HPDE6-E6E7 (cell line): ENCODE results near the gene CD300A.

Experiments
- DNase-seq: peaks from one replicate; pipeline ENCODE4 v3.0.0; 2011; ENCODE audit warnings: missing footprints; ENCODE audit errors: extremely low spot score

The CD300A gene

DNA sequence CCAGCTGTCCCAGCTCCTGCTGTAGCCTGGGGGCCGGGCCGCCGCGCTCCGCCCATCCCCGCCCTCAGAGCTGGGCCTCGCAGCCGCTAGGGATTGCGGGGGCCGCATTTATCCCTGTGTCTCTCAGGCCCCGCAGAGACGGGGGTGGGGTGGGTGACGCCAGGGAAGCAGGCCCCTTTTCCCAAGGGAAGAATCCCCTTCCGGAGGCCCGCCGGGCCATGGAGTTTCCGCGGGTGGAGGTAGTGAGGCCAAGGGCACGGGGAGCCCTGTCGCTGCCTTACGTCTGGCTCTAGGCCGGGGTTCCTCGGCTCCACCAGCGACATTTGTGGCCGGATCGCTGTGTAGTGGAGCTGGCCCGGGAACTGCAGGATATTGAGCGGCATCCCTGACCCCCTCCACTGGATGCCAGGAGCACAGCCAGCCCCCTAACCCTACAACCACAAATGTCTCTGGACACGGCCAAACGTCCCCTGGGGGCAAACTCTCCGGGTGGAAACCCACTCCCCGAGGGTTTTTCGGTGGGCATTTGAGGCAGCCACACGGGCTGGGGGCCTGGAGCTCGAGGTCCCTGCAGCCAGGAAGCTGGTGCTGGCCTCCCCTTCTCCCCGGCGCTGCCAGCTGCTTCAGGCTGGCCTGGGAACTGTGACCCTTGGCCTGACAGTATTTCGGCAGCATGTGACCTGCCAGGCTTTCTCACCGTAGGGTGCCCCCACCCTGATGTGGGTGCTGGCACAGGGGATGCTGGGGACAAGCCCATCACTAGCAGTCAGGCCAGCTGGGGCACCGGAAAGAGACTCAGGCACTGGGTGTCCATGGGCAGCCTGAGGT is 12.0 kb upstream of the CD300A start:
- no peak for DNase-seq

DNA sequence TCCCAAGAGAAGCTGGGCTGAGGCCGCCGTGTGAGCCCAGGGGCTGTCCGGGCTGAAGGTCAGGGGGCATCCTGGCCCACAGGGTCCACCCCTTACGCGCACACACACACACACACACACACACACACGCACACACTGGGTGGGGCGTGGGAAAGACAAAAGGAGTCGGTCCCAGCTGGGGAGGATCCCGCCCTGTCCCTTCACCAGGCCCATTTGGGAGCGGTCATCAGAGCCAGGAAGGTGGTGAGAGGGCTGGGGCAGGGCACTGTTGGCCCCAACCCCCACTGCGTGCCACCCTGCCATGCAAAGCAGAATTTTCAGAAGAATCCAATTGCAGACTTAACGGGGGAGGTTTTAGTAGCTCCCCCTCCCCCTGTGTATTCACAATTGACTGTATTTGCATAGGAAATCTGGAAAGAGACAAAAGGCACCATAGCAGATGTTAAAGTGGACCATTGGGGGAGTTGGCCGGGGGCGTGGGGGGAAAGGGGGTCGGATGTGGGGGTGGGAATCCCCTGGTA is 11.3 kb upstream of the CD300A start:
- no peak for DNase-seq

DNA sequence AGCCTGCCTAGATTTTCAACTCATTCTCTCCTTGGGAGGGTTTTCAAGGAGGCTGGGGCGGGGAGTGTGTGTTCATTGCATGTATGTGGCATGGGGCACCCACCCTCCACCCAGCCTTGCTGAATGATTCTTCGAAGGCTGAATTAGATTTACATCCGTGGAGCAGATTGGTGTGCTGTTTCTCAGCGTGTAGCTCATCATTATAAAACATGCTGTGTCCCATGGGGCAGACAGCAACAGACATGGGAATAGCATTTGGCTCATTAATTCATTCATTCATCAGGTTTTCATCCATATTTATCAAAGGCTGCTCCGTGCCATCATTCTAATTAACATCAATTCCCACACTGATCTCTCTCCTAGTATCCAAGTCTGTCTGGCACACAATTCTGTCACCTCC is 10.6 kb upstream of the CD300A start:
- no peak for DNase-seq

DNA sequence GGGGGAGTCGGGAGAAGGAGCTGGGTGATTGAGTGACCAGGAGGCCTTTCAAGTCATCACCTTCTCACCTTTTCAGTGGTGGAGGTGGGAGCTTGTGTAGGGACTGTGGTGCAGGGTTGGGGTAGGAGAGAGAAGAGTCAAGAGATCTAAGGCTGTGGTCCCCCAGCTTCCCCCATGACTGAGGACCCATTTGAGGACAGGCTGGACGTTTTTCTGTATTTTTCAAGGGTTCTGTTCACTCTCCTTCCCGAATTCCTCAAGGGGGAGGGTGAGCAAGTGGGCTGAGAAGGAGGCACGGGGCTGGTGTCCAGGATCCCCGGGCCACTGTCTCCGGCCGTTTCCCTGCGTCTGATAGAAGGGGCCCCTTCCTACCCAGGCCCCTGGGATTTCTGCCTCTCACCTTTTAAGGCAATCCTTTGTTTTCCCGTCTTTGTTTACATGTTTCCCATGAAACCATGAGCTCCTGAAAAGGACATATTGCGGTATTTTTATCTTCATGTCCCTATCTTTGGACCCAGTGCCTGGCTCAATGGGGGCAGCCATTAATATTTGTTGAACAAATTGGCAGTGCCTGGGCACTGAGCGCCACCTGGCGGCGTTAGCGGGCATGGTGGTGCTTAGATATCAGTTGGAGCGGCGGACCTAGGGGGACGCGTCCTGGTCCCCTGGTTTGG is 9.2 kb upstream of the CD300A start:
- peak; percentile 43 for DNase-seq

DNA sequence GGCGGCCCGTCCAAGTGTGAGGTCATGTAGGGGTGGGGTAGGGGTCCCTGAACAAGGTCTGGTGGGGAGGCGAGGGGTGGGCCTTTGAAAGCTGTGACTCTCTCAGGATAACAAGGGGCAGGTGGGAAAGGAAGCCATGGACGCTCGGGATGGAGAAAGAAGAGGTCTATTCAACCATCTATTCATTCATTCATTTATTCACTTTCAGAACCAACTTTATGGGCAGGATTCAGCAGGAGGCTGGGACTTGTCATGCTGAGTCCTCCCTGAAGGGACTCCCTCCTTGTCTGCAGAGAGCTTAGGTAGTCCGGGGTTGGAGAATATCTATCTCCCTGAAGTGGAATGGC is 8.6 kb upstream of the CD300A start:
- no peak for DNase-seq

DNA sequence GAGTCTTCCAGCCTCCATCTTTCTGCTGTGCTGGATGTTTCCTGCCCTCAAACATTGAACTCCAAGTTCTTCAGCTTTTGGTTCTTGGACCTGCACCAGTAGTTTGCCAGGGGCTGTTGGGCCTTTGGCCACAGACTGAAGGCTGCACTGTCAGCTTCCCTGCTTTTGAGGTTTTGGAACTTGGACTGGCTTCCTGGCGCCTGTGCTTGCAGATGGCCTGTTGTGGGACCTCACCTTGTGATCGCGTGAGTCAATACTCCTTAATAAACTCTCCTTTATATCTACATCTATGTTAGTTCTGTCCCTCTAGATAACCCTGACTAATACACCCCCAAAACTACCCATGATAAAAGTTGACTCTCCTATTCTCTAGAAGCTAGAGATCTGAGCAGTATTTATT is 7.6 kb upstream of the CD300A start:
- DNase-seq = no peak

DNA sequence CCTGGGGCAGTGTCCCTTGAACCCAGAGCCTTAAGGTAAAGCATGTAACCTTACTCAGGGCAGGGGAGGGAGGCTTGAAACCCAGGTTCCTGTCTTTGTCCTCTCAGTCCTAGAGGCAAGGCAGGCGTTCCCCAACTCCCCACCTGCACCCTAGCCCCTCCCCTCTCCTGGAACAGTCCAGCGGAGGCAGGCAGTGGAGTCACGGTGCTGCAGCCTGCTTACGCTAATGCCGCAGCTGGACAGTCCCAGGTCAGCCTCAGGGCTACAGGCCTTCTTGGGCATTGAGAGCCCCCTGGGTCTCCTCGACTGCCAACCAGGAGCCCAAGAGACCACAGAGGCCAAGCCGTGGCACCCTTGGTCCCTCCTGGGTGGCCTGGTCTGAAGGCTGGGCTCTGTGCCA is 6.8 kb upstream of the CD300A start:
- no peak for DNase-seq

DNA sequence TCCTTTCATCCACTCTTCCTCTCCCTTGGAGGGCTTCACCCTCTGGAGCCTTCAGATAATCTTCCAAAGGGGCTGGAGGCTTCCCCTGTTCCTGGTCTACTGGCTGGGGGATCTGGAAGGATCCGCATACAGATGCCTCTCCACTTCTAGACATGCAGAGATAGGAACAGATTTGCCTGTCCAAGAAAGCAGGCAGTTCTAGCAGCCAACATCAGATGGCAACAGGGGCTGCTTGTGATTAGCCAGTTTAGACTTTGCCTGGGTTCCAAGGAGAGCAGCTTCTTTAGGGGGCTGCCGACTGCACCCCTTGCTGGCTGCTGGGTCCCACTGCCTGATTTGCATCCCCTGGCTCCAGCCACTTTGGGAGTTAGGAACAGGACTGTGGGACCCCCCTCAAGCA is 6.2 kb upstream of the CD300A start:
- no peak for DNase-seq

DNA sequence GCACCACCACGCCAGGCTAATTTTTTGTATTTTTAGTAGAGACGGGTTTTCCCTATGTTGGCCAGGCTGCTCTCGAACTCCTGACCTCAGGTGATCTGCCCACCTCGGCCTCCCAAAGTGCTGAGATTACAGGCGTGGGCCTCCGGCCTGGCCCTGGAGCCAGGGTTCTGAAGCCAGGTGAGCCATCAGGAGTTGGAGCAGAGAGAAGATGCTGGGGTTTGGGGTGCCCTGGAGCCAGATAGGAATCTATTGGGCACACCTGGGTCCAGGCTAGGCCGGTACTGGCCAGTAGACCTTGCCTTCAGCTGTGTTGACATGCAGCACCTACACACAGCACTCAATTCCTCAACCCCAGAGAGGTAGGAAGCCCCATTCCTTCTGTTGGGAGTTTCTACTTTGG is 5.4 kb upstream of the CD300A start:
- DNase-seq = no peak

DNA sequence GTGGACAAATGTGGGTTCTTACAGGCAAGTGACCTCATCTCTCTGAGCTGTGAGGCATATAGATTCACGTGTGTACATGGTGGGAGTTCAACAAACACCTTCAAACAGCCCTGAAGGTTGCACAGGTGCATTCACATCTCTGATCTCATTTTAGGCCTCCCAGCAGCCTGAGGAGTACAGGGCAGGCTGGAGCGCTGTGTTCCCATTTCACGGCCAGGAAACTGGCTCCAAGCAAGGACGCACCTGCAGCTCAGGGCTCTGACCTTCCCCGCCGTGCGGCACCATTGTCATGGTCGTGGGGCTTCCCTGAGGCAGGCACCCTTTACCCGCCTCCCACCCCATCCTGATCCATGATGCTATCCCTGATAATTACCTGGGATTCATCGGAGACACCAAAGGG is 4.8 kb upstream of the CD300A start:
- no peak for DNase-seq

DNA sequence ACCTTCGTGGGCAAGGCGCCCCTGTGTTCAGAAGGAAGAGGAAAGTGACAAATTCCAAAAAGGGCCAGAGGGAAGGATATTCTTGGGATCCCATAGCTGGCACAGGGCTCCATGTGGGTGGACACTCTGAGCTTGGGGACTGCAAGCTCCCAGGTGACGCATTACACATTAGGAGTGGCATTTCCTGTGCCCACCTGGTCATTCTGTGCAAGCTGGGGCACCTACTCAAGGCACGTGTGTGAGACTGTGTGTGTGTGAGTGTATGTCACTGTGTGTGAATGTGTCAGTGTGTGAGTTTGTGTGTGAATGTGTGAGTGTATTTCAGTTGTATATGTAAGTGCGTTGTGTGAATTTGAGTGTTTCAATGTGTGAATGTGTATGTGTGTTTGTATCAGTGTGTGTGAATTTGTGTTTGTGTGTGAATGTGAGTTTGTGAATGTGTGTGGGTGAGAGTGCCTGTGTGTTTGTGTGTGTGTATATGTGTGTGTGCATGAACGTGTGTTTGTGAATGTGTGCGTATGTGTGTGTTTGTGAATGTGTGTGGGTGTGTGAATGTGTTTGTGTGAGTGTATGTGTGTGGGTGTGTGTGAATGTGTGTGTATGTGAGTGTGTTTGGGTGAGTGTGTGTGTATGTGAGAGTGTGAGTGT is 1.6 kb upstream of the CD300A start:
- no peak for DNase-seq

DNA sequence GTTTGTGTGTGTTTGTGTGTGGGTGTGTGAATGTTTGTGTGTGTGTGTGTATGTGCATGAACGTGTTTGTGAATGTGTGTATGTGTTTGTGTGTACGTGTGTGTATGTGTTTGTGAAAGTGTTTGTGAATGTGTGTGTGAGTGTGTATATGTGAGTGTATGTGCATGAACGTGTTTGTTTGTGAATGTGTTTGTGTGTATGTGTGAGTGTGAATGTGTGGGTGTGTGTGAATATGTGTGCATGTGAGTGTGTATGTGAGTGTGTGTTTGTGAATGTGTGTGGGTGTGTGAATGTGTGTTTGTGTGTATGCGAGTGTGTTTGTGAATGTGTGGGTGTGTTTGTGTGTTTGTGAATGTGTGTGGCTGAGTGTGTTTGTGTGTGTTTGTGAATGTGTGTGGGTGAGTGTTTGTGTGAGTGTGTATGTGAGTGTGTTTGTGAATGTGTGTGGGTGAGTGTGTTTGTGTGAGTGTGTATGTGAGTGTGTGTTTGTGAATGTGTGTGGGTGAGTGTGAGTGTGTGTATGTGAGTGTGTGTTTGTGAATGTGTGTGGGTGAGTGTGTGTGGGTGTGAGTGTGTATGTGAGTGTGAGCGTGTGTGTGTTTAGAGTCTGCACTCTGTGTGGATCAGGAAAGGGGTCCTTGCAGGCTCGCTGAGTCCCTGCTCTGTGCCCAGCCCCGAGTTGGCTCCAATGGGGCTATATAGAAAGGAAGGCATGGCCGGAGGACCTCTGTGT is 890 bp upstream of the CD300A start:
- no peak for DNase-seq

DNA sequence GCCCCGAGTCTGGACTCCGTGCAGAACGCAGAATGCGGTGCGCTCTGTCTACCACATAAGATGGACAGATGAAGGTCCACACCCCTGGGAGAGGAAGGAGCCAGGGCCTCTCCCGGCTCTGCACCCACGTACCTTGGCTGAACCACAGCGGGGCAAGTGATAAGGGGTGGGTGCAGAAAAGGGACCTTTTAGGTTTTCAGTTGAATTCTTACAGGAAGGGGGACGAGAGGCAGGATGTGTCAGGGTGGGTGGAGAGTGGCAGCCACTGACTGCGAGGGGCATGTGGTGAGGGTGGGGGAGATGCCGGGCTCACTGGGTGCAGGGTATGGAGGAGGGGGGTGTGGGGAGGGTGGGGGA is 372 bp downstream of the CD300A start:
- no peak for DNase-seq

DNA sequence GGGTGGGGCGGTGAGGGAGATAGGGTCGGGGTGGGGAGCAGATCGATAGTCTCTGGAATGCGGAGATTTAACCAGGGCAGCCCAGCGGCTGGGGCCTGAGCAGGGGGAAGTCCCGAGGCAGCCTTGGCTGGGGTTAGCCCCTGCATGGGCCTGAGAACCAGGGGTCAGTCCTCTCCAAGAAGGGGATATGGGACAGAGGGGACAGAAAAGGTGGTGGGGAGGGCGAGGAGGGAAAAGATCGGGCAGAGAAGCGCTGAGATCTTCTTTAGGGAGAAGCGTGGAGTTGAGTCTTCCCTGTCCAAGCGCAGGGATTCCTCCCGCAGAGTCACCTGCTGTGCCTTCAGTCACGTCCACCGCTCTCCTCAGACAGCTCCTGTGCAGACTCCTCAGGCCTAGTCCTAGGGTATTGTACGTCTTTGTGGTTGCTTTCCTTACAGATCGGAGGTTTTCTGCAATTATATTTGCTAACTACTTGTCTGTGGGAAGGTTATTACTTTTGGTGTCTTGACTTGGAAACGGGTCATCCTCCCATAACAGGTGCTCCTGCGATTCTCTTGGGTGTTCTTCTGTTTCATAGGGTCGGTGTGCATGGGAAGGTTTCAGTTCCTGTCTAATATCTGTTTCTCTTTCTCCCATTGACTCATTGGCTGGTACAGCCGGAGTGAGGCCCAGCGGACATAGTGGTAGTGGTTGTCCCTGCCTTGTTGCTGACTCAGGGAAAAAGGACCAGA is 952 bp downstream of the CD300A start:
- DNase-seq = no peak

DNA sequence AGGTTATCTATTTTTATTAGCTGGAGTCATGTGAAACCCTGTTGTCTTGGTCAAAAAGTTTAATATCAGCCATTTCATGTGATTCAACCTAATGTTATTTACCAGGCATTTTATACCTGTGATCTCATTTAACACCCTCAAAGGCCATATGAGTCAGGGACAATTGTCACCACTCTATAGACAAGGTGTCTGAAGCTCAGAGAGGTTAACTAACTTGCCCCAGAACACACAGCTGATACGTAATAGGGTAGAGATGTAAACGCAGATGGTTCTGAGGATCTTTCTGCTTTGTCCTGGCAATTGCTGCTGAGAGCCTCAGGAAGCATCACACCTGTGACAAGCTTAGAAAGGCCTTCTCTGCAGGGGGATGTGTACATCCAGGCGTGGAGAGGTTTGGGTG is 4.9 kb downstream of the CD300A start:
- DNase-seq = no peak

DNA sequence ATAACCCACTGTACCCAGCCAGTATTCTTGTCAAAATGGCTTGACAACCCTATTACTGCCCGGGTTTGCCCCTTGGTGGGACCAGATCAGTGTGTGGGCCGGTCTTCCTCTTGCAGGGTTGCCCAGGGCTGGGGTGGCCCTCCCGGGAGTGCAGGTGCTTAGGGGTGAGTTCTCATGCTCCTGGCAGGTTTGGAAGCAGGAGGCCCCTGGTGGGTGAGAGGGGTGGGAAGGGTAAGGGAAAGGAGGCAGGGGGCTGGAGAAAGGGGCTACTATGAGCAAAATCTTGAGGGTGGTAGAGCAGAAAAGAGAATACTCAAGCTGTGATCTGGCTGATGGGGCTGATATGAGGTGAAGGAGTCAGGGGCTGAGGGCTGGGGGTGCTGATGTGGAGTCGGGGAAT is 6.5 kb downstream of the CD300A start:
- no peak for DNase-seq

DNA sequence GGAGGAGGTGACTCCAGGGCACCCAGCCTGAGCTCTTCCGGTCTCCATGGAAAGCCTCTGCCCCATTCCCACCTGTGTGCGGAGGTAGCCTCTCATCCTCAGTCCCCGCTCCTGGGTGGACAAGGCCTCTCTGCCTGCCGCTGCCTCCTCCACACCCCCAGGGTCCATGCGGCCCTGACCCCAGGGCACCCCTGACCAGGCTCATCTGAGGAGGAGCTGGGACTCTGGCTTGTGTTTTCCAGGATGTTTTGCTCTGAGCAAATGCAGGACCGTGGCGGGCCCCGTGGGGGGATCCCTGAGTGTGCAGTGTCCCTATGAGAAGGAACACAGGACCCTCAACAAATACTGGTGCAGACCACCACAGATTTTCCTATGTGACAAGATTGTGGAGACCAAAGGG is 6.9 kb downstream of the CD300A start:
- no peak for DNase-seq

DNA sequence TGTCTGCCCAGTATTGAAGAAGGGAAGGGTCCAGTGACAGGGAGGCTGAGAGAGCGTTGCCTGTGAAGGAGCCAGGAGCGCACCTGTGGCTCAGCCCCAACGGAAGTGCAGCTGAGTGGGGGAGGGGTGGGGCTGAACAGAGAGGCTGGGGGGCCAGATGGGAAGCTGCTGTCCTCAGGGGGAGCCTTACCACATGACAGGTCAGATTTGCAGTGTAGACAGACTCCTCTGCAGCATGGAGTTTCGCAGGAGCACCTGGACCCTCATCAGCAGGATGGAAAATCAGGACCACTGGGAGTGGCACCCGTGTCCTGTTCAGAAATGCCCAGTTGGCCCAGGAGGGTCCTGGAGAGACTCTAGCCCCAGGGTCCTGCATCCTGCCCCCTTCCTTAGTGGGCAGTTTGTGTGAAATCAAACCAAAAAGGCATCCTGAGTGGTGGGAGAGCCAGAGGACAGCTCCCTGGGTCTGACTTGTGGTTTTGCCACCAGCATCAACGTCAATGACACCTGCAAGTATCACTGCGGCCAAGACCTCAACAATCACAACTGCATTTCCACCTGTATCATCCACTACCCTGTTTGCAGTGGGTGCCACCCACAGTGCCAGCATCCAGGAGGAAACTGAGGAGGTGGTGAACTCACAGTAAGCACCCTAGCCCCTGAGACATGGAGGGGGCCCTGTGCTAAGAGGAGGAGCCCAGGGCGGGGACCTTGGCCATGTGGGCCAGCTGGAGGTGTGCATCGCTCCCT is 7.8 kb downstream of the CD300A start:
- DNase-seq = no peak

DNA sequence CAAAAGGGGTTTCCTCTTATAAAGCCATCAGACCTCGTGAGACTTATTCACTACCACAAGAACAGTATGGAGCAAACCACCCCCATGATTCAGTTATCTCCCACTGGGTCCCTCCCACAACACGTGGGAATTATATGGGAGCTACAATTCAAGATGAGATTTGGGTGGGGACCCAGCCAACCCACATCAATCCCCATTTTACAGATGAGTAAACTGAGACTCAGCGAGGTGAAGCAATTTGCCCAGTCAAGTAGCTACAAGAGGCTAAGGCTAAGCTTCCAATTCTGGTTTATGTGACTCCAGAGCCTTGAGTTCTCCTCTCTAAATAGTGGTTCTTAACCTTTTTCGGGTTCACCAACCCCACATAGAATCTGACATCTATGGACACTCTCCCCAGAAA is 8.8 kb downstream of the CD300A start:
- DNase-seq = no peak

DNA sequence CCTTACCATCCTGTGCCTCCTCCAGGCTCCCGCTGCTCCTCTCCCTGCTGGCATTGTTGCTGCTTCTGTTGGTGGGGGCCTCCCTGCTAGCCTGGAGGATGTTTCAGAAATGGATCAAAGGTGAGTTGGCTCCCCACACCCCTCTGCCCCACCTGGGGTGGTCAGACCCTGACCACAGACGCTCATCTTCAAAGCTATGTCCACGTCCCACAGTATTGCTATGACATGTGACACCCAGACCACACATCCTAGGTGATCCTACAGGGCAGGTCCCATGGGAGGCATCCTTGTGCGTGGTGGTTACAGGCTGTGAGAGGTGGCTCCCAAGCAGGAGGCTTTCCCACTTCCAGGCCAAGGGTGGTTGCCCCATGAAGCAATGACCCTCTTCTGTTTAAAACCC is 11.0 kb downstream of the CD300A start:
- DNase-seq = no peak
